ENCODE results near the gene TPRA1.

GRCh38 chr3:127546970-127547733, 43.4 kb downstream of the TPRA1 start:
- no peak for TF ChIP-seq CTCF (IDR thresholded peaks at IDR 0.05)
- TF ChIP-seq POLR2A (IDR thresholded peaks at IDR 0.05), result no peak
